Calu3 (cell line): Measurements from ENCODE around the gene ADAR. TPM values are rescaled to one million over a fixed set of nuclear protein-coding genes. Genes with fewer than 3 reads are reported as not detected.

Source experiments
- BruUV-seq: library from RNA; stranded (reverse); fragments of 400-500 nt; replicated peaks from 2 replicates; lab custom pipeline; 2021; lab: Mats Ljungman, UMichigan
- CTCF ChIA-PET: fragments of 300-600 bp; sonication (Branson Sonifier 250); formaldehyde crosslinking; loops from one replicate; lab custom pipeline; 2022; ENCODE audit warnings: antibody characterized with exemption; lab: Charles Lee
- DNase-seq: peaks from one replicate; pipeline ENCODE4 v3.0.0; 2022
- H3K27ac Mint-ChIP-seq: one replicate; pipeline ENCODE4 v1.8.0; 2022; ENCODE audit warnings: mixed read lengths; ENCODE audit not compliant: unreplicated experiment
- H3K27me3 Mint-ChIP-seq: one replicate; pipeline ENCODE4 v1.8.0; 2022; ENCODE audit warnings: mixed read lengths; ENCODE audit not compliant: unreplicated experiment
- H3K36me3 Mint-ChIP-seq: one replicate; pipeline ENCODE4 v1.8.0; 2022; ENCODE audit warnings: mild to moderate bottlenecking, moderate library complexity, mixed read lengths; ENCODE audit not compliant: insufficient read depth, unreplicated experiment
- H3K4me1 Mint-ChIP-seq: one replicate; pipeline ENCODE4 v1.8.0; 2022; ENCODE audit warnings: mild to moderate bottlenecking, low read depth, mixed read lengths; ENCODE audit not compliant: unreplicated experiment
- H3K4me3 Mint-ChIP-seq: one replicate; pipeline ENCODE4 v1.8.0; 2022; ENCODE audit warnings: mild to moderate bottlenecking, low read depth, moderate library complexity, mixed read lengths; ENCODE audit not compliant: unreplicated experiment
- H3K9me3 Mint-ChIP-seq: one replicate; pipeline ENCODE4 v1.8.0; 2022; ENCODE audit warnings: low read depth, mixed read lengths; ENCODE audit not compliant: unreplicated experiment
- intact Hi-C: fragments of 100-400 bp; cut with micrococcal nuclease; formaldehyde crosslinking; loops from one replicate; pipeline ENCODE4 v1.10.0; 2022; ENCODE audit not compliant: unreplicated experiment
- total RNA-seq: library from RNA; stranded (reverse); gene quantifications from 2 replicates; pipeline ENCODE4 v1.2.3, GENCODE V29; 2022
- TF ChIP-seq, protein P1 (sequence below): fragments of 200-600 bp; IDR thresholded peaks from one replicate; pipeline ENCODE4 v1.8.0; 2022; ENCODE audit warnings: antibody characterized with exemption; ENCODE audit not compliant: unreplicated experiment

ADAR gene
- total RNA-seq, 1 experiment from 2014 or later: 298 TPM

GRCh38 chr1:154614901-154615300 lies 6.9 kb upstream of the ADAR start:
- no peaks in the 10 kb centered on the region for H3K36me3 Mint-ChIP-seq
- no TSS peak for BruUV-seq
- DNase-seq: no peak
- CTCF ChIA-PET: no interaction called here
- intact Hi-C loops: no loop called here
- H3K27ac Mint-ChIP-seq: no peak overlapping the region
- H3K27me3 Mint-ChIP-seq: no peaks in the 10 kb centered on the region
- TF ChIP-seq, protein P1, sequence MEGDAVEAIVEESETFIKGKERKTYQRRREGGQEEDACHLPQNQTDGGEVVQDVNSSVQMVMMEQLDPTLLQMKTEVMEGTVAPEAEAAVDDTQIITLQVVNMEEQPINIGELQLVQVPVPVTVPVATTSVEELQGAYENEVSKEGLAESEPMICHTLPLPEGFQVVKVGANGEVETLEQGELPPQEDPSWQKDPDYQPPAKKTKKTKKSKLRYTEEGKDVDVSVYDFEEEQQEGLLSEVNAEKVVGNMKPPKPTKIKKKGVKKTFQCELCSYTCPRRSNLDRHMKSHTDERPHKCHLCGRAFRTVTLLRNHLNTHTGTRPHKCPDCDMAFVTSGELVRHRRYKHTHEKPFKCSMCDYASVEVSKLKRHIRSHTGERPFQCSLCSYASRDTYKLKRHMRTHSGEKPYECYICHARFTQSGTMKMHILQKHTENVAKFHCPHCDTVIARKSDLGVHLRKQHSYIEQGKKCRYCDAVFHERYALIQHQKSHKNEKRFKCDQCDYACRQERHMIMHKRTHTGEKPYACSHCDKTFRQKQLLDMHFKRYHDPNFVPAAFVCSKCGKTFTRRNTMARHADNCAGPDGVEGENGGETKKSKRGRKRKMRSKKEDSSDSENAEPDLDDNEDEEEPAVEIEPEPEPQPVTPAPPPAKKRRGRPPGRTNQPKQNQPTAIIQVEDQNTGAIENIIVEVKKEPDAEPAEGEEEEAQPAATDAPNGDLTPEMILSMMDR: no peak
- no peak overlapping the region for H3K4me3 Mint-ChIP-seq
- peaks cover under 1% of the 10 kb centered on the region for H3K4me1 Mint-ChIP-seq
- no peaks in the 10 kb centered on the region for H3K9me3 Mint-ChIP-seq

- no TSS peak for BruUV-seq
- no peak for DNase-seq
- H3K4me3 Mint-ChIP-seq: no peak overlapping the region
- no peak overlapping the region for H3K27ac Mint-ChIP-seq
- TF ChIP-seq, protein P1: no peak
- no peaks in the 10 kb centered on the region for H3K27me3 Mint-ChIP-seq
- no peaks in the 10 kb centered on the region for H3K9me3 Mint-ChIP-seq
- H3K4me1 Mint-ChIP-seq: peaks cover 7% of the 10 kb centered on the region
- H3K36me3 Mint-ChIP-seq: no peaks in the 10 kb centered on the region
- CTCF ChIA-PET: interaction anchor here (0.5 kb wide), 1 partner anchor 318 kb away, joined by 3 read pairs; no protein-coding TSS in a partner anchor
- intact Hi-C loops: no loop called here
Observed at GRCh38 chr1:154614247-154614646, 6.3 kb upstream of the ADAR start.

DNA sequence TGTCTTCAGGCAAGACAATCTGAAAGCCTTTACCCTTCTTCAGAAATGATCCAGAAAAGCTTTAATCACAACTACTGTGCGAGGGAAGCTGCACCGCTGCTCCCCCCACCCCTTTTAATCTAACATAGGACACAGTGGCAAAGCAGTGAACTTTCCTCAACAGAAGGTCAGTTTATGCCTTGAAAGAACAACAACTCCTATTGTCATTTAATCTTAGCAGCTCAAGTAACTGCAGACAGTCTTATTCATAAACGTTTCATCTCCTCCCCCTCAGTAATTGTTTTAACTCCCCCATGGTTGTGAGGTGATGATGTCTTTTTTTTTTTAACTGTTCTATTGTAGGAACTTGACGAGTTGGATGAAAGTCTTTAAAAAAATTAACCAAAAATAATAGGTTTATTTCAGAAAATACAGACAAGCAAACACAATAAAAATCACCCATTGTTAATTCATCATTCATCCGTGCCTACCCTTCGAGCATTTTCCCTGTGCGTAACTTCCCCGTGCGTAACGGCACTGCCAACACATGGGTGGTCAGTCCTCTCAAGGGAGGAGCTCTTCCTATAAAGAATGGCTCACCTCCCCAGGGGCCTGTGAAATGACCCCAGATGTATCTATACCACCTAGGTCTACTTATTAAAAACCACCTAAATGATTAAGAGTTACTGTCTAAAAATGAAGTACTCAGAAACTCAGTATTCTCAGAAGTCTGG lies 3.3 kb upstream of the ADAR start:
- Mint-ChIP-seq H3K27ac (no peak overlapping the region), H3K9me3 (no peaks in the 10 kb centered on the region), H3K27me3 (no peaks in the 10 kb centered on the region), H3K4me1 (peaks cover 19% of the 10 kb centered on the region), H3K36me3 (peaks cover 20% of the 10 kb centered on the region), H3K4me3 (no peak overlapping the region)
- TF ChIP-seq, protein P1: no peak
- CTCF ChIA-PET: interaction anchor here (0.7 kb wide), 2 partner anchors 53 to 1072 kb away, joined by 4 to 5 read pairs; no protein-coding TSS in a partner anchor
- BruUV-seq: no TSS peak
- intact Hi-C loops: no loop called here
- DNase-seq: no peak

DNA sequence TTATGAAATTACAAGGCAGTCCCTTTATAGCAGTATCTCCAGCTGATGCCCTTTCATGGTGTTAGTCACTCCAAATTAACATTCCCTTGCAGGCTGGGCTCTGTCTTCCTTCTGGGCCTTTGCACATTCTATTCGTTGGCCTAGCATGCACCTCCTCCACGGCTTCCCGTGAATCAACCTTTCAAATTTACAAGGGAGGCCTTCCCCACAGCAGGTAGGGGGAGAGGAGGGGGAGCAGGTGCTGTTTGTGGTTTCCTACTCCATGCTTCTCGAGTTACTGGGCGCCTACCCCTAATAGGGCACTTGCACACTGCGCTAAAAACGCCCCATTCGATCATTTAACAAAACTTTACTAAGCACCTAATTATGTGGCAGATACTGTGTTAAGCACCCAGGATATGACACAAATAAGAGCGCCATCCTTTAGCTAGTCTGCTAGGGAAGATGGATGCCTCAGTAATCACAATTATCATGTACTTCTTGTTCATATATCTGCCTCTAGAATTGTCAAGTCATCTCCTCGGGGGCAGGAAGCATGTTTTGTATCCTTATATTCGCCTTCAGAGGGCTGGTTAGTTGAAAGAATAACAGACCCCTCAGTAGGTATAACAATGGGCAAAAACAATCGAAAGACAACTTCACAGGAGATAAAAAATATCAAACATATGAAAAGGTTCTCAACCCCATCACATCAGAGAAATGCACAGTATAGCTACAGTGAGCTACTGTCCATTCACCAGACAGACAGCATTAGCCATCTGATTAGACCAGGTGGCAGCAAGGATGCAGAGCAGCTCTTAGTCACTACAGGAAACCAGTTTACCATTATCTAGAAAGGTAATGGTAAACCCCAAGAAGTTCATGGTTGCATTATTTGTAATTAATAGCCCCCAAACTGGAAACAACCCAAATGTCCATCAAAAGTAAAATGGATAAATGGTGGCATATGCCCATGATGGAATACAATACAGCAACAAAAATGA lies 1.7 kb upstream of the ADAR start:
- CTCF ChIA-PET: interaction anchor here (1.2 kb wide), 1 partner anchor 50 kb away, joined by 3 read pairs; no protein-coding TSS in a partner anchor
- no peak for DNase-seq
- no TSS peak for BruUV-seq
- H3K4me1 Mint-ChIP-seq: peaks cover 29% of the 10 kb centered on the region
- H3K9me3 Mint-ChIP-seq: no peaks in the 10 kb centered on the region
- intact Hi-C loops: no loop called here
- H3K36me3 Mint-ChIP-seq: peaks cover 22% of the 10 kb centered on the region
- H3K27ac Mint-ChIP-seq: no peak overlapping the region
- peak overlapping the region; percentile 94 for H3K4me3 Mint-ChIP-seq
- TF ChIP-seq, protein P1: no peak
- no peaks in the 10 kb centered on the region for H3K27me3 Mint-ChIP-seq
